Measurements from ENCODE around the gene SFXN5.
"Not testable (repeated sequence)": the region's sequence is repeated elsewhere in the genome, so short reads cannot be mapped to it uniquely, and the experiment has no call there.

SFXN5 gene, protein sequence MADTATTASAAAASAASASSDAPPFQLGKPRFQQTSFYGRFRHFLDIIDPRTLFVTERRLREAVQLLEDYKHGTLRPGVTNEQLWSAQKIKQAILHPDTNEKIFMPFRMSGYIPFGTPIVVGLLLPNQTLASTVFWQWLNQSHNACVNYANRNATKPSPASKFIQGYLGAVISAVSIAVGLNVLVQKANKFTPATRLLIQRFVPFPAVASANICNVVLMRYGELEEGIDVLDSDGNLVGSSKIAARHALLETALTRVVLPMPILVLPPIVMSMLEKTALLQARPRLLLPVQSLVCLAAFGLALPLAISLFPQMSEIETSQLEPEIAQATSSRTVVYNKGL

DNA sequence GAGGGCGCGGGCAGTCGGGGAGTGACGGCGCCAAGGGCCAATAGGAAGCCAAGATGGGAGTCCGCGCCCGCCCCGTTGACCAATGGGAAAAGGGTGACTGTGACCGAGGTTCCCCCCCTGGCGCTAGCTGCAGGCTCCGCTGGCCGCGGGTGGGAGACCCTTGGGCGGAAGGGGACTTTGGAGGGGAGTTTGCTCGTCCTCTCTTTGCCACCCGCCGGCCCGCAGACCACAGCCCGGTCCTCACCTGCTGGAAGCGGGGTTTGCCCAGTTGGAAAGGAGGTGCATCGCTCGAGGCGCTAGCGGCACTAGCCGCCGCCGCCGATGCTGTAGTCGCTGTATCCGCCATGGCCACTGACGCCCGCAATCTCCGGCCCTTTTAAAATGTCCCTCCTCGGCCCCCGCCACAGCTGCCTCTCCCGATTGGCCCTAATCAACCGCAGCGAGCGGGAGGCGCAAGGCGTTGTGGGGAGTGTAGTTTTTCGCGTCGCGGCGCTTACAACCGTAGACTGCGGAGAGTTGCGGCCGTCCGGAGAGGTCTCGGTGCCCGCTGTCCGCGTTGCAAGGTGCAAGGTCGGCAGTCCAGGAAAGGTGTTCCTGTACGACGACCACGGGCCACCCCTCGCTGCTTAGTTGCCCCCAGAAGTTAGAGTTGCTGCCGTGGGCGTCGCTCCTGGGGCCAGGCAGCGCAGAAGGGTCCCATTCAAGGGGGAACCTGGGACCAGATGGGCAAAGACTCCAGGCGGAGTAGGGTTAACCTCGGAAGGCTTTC lies at the start of gene SFXN5:
Gene SFXN5, minus strand, starts transcription at position 353 of the 769 bp plus-strand sequence. Its CDS starts 7 bp downstream, at position 346.
- DNase-seq (ENCODE audit: low read depth): peak; percentile 48

DNA sequence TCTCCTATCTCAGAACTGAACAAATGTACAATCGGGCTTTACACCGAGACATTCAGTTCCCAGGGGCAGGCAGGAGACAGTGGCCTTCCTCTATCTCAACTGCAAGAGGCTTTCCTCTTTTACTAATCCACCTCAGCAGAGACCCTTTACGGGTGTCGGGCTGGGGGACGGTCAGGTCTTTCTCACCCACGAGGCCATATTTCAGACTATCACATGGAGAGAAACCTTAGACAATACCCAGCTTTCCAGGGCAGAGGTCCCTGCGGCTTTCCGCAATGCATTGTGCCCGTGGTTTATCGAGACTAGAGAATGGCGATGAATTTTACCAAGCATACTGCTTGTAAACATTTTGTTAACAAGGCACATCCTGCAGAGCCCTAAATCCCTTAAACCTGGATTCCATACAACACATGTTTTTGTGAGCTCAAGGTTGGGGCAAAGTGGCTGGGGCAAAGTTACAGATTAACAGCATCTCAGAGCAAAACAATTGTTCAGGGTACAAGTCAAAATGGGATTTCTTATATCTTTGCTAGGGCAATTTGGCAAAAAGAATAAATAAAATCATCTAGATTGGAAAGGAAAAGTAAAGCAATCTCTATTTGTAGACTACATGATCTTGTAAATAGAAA lies 48.2 kb upstream of the SFXN5 start:
- DNase-seq (ENCODE audit: low read depth): not testable (repeated sequence)

DNA sequence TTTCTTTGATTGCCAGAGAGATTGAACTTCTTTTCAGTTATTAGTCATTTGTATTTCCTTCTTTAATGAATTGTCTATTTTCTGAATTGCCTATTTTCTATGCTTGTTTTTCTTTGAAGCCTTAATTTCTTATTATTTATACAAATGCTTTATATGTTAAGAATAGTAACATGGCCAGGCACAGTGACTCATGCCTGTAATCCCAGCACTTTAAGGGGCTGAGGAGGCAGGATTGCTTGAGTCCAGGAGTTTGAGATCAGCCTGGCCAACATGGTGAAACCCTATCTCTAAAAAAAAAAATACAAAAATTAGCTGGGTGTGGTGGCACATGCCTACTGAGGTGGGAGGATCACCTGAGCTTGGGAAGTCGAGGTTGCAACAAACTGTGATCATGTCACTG lies 45.9 kb upstream of the SFXN5 start:
- no peak for DNase-seq (ENCODE audit: low read depth)

DNA sequence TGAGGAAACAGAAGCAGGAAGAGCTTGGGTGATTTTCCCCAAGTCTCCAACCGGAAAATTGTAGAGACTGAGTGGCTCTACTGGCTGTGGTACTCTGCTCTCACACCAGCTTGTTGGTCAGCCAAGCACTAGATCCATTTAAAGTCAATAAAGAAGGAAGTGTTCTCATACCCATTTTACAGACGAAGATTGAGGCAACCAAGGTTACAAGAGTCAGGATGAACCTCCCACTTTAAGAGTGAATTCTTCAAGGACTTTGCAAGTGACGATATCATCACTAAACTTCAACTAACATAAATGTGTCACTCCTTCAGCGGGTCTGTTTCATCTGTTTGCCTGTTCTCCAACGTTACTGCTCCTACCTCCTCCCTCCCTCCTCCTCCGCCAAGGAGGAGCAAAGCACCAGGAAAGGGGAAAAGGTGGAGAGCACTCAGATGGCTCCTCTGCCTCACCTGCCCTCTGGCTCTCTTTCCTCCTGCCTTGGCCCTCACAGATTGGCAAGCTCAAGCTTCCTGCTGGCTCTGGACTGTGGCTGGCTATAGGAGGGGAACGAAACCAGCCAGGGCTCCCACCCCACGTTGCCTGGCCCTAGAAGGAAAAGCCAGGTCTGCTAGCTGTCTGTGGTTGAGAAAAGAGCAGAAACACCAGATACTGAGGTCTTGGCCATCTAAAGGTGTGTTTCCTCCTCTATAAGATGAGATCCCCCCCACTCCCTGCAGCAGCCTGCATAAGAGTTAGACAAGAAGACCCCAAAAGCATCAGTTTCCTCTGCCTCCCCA lies 44.9 kb upstream of the SFXN5 start:
- DNase-seq (ENCODE audit: low read depth): no peak

DNA sequence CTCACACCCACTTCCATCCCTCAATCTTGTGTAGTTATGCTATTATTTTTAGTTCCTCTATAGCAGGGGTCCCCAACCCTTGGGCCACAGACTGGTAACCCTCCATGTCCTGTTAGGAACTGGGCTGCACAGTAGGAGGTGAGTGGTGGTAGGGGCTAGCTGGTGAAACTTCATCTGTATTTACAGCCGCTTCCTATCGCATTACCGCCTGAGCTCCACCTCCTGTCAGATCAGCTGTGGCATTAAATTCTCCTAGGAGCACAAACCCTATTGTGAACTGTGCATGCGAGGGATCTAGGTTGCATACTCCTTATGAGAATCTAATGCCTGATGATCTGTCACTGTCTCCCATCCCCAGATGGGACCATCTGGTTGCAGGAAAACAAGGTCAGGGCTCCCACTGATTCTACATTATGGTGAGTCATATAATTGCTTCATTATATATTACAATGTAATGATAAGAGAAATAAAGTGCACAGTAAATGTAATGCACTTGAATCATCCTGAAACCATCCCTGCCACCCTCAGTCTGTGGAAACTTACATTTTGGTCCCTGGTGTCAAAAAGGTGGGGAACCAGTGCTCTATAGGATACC lies 42.9 kb upstream of the SFXN5 start:
- DNase-seq (ENCODE audit: low read depth): no peak

DNA sequence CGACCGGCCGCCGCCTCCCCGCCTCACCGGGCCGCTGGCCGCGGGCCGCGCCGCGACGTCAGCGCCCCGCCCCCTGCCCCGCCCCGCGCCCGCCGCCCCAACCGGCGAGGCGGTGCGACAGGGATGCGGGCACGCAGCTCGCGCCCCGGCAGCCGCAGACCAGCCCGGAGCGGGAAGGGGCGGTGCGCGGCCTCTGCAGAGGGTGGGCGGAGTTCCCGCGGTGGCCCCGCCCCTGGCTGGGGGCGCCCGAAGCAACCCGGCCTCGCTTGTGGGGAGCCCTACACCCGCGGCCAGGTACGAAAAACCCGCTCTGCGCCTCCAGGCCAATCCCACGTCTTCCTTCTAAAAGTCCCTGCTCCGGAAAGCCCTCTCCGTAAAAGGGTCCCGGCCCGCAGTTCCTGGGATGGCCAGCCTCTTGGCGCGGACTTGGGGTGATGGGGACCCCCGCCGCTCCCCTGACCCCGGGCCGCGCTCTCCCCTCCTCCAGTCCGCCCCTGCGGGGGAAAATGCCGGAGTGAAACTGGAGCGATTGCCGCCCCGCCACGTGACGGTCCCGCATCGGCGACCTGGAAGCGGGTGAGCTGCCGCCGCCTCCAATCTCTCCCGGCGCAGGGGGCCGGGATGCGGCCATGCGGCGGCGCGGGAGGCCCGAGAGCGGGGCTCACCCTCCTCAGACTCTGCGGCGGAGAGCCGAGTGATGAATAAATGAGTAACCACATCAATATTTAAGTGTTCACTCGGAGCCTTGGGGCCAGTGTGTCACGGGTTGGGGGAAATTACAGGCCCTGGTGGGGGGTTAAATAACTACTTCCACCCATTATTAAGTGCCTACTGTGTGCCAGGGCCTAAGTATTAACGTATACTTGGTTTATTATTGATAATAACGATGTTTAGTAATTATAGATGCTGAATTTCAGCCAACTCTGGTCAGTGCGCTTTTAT lies 41.7 kb upstream of the SFXN5 start, which contains the start of gene RAB11FIP5:
Gene RAB11FIP5, minus strand, starts transcription at position 36 of the 942 bp plus-strand sequence. CDS start 171 bp downstream, outside the sequence.
- DNase-seq (ENCODE audit: low read depth): no peak

DNA sequence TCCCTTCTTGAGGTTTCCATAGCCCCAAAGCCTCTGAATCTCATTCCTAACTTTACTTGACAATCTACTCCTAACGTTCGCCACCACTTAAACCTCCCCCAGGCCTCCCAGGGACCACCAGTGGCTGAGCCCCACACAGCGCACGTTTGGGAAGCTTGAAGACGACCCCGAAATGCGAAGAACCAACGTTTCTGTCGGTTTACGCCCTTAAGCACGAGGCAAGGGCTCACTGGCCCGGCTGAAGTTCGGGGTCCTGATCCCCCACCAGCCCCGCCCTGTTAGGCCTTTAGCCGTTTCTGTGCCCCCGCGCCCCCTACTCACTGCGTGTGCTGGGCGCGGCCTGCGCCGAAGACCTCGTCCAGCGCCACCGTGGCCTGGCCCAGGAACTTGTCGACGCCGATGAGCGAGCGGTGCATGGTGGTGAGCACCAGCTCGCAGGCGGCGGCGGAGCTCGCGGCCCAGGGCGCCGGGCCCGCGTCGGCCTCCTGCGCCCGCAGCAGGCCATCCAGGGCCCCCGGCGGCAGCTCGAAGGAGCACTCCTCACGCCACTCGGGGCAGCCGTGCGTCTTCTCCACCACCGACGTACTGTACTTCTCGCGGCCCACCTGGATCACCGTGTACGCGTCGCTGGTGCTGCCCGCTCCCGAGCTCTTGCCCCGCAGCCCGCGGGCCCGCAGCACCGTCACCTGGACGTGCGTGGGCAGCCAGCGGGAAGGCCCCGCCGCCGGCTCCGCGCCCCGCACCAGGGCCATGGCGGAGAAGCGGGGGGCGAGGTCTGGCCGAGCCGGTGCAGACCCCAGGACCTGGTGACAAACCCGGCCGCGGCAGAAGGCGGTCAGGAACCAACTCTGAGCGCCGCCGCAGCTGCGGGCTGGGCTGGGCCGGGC lies 40.8 kb upstream of the SFXN5 start:
- no peak for DNase-seq (ENCODE audit: low read depth)

DNA sequence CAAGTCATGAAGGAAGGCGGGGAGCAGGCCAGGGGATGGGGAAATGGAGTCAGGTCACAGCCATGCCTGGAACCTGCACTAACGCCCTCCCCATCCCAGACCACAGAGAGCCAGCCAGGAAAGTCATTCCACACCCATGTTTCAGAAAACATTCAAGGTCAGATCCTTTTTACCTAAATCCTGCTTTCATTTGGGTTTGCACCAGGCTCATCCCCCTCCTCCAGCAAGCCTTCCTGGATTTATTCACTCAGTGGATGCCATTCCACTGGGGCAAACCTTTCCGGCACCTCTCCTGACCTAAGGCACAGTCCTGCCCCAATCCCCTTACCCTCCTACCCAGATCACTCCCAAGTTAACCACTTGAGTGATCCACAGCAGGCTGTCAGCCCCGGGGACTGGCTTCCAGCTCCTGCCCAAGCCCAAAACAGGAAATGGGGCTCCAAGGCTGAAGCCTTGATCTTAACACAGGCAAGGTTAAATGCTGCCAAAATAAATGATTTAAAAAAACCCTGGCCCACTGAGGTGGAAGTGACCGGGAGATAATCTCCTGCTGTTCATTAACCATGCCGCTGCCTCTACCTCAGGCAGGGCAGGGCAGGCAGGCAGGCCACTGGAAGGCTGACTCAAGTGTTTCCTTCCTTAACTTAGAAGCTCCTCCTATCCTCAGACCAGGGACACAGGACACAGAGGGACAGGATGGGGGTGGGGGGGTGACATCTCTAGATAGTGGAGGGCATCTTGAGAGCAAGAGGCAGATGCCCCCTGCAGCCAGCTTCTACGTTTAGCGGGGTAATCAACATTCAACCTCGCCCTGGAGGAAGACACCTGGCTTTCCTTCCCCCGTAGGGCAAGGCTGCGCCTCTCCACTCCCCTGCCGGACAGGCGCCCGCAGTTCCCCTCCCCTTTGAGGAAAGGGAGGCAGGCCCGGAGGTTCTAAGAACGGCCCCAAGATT lies 39.8 kb upstream of the SFXN5 start:
- DNase-seq (ENCODE audit: low read depth): no peak

DNA sequence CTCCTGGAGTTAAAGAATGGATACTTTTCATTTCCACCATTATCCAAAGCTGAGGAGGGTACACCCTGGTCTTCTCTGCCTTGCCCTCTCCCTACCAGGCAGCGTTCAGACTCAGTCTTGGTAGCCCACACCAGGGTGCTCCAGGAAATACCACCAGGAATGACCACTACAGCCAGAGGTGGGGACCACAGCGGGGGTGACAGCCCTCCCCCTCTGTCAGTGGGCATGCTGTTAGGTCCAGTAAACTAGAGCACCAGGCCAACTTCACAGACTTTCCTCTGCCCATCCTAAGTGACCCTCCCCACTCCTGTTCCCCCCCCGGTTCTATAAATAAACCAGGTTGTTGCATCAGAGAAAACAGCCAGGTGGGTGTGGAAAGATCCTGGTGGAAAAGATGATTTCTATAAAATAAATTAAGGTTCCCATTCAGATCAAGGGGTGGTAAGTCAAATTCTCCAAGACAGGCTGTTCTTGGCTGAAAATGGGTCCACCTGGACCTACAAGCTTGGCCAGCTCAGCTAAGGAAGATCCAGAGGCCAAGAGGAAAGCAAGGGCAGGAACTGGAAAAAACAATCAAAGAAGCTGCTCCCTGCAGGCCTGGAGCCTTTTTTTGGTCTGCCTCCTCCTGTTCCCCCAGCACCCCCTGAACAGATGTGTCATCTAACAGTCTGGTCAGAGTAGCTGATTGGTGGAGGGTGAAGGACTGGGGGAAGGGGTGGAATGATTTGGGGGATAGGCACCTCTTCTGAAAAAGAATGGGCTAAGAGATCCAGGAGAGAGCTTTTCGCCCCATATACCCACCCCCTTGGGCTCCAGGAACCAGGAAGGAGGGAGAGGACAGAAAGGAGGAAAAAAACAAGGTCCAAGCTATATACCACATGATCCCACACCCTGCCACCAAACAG lies 38.9 kb upstream of the SFXN5 start:
- DNase-seq (ENCODE audit: low read depth): no peak

DNA sequence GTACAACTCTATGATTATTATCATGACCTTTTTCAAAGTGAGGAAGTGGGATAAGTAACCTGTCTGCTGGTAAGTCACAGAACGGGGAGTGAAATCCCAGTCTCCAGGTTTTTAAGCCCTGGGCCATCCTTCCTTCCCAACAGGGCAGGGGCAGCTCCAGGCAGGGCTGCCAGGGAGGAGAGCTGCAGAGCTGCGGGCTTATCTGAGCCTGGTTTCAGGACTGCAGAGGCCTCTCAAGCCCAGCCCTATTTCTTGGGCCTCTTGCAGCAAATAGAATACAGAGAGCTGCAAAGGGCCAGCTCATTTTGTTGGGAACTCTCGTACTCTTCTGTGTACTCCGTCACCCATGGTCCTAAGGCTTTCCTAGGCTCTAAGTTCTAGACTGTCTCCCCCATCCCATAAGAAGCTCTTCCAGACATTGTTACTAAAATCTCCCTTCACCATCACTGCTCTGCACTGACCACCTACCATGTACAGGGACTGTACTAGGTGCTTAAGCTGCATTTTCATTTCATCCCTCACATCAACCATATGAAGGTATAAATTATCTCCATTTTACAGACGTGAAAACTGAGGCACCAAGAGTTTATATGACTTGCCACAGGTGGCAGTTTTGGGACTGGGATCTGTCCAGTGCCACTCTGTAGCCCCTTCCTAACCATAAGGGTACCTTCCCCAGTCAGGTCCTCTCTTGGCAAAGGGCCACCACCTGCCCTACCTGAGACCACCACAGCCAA lies 38.1 kb upstream of the SFXN5 start:
- DNase-seq (ENCODE audit: low read depth): no peak

DNA sequence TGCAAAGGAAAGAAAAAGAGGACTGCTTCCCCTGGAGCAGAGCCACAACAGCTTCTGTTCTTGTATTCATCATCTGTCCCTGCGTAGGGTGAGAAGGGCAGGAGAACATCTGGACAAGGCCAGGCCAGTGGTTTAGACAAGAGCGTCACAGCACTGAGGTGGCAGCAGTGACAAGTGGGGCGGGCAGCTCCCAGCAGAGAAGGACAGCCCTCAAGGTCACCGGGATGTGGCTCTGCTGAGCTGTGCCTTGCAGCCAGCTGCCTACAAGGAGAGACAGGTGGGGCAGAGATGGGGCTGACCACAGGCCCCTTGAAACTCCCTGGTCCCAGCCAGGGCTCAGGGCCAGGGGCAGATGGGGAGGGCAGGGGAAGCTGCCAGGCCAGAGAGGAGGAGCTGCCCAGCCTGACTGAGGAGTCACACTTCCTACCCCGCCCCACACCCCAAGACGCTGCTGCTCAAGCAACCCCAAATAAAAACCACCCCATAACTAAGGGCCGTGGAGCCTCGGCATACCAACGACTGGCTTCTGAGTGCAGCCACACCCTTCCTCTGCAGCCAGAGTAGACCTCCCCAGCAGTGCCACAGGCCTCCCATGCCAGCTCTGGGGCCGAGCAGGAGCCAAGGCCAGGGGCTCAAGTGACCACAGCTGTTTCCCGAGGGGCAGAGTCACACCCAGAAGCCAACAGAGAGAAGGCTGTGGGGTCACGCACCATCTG lies 35.9 kb upstream of the SFXN5 start:
- no peak for DNase-seq (ENCODE audit: low read depth)

DNA sequence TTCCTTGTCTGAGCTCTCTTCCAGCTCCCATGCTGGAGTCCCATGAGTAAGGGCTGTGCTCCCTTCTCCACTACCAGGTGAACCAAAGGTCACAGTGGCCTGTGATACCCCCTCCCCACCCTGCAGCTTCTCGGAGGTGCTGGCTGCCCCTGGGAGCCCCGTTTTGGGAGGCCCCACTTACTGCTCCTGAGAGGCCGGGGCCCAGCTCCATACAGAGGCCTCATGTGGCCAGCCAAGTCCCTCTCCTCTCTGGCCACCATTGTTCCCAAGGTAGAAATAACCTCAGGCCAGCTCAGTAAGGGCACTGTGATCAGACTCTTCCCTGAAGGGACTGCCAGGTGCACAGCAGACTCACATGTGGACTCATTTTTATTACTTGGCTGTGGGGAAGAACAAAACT lies 35.3 kb upstream of the SFXN5 start:
- no peak for DNase-seq (ENCODE audit: low read depth)

DNA sequence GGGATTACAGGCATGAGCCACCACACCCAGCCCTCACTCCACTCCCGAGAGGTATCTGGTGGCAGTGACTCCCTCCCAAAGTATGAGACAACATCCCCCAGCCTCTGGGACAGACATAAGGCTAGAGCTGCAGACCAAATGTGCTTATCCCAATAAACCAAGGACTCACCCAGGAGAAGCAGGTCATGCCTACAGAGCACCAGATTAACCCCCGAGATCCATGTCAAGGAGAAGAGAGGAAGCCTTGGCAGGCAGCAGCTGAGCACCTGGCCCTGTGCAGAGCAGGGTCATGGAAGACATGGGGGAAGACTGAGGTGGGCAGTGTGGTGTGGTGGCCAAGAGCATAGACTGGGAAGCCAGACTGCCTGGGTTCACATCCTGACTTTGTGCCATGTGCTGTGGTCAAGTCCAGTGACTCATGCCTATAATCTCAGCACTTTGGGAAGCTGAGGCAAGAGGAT lies 34.0 kb upstream of the SFXN5 start:
- no peak for DNase-seq (ENCODE audit: low read depth)

DNA sequence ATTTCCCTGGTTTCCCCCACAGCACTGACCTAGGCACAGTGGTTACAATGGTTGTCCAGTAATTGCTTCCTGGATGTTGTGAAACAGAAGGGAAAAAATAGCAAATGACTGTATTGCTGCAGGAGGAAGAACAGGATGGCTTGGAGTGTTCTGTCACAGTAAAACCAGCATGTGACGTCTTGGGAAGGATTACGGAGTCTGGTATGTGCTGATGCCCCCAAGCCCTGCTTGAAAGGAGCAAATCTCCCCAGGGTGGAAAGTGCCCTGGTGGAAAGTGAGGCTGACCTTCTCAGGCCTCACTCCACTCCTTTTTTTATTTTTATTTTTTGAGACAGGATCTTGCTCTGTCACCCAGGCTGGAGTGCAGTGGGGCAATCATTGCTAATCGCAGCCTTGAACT lies 33.4 kb upstream of the SFXN5 start:
- no peak for DNase-seq (ENCODE audit: low read depth)

DNA sequence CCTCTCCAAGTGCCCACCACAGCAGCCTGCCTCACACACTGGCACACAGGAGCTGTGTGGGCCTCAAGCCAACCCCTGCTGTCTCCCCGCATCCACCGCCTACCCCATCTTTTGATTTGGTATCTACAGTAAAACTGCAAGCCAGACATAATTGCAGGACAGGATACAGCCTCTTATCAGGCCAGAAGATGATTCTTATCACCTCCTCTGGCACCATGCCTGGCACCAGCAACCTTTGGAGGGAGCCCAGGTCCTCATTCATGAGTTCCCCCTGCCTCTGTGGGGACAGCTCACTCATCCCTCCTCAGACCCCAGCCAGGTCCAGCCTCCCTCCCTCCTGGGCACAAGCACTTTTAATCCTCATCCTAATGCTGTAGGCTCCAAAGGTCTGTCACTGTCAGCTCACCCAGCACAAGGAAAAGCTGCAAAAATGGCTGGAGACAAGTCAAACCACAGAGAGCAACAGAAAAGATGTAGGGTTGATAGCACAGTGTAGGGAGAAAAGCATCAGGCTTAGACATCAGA lies 31.6 kb upstream of the SFXN5 start:
- DNase-seq (ENCODE audit: low read depth): no peak
